ENCODE data around the gene PRRT3. TPM values are rescaled to one million over a fixed set of nuclear protein-coding genes. Genes with fewer than 3 reads are reported as not detected.

PRRT3 gene
- total and polyA plus RNA-seq, 9 of the 15 experiments (the other 6 are each of a cell fraction or from before 2014, with no cell fraction given): 0.06 to 1.9 (median 1.2) TPM

DNA sequence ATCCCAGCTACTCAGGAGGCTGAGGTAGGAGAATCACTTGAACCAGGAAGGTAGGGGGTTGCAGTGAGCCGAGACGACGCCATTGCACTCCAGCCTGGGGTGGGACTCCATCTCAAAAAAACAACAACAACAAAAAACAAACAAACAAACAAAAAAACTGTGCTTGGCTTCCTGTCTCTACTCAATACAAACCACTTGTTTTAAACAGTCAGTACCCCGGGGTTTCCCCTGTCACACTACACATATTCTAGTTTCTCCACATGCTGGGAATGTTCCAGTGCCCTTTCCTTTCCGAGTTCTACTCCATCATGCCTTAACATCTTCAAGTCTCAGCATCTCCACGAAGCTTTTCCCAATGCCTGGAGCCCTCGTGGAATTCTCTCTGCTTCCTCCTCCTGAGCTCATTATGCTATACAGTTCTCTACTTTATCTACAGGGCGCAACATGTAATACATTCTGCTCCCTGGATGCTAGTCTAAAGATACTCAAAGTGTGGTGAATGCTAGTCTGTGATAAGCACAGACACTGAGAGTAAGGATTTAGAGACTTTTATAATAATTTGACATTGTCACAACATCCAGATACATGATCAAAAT, 26.6 kb upstream of the PRRT3 start (continued):
- TF ChIP-seq RBBP5 (IDR thresholded peaks at IDR 0.05; ENCODE audit: borderline replicate concordance, insufficient read depth, low read length, poor library complexity, severe bottlenecking) (no peak), ZNF561 (CRISPR knock-in tag; conservative IDR thresholded peaks at IDR 0.05) (no peak), TRIM28 (IDR thresholded peaks at IDR 0.05) (peak; percentile 51), ZNF77 (CRISPR knock-in tag; IDR thresholded peaks at IDR 0.05) (no peak), SNRNP70 (optimal IDR thresholded peaks at IDR 0.05; ENCODE audit: low read depth, low read length) (no peak), HNRNPK (IDR thresholded peaks at IDR 0.05; ENCODE audit: low read depth, low read length, poor library complexity, severe bottlenecking) (no peak), SREBF2 (CRISPR knock-in tag; IDR thresholded peaks at IDR 0.05) (no peak), EGR1 (conservative IDR thresholded peaks at IDR 0.05) (no peak), TBP (optimal IDR thresholded peaks at IDR 0.05; ENCODE audit: low read depth, low read length) (peak; percentile 53), RBM14 (IDR thresholded peaks at IDR 0.05; ENCODE audit: borderline replicate concordance, insufficient read depth, low read depth, low read length) (no peak), CEBPG (CRISPR knock-in tag; IDR thresholded peaks at IDR 0.05) (no peak), CEBPG (tag; conservative IDR thresholded peaks at IDR 0.05 in 1 of 2, IDR thresholded peaks at IDR 0.05 in 1 of 2) (no peak), SMAD3 (CRISPR knock-in tag; conservative IDR thresholded peaks at IDR 0.05) (0 out of 2 replicates have a peak, but pooled peaks have one; percentile 35), NUFIP1 (IDR thresholded peaks at IDR 0.05; ENCODE audit: partially characterized antibody) (no peak), KDM5B (IDR thresholded peaks at IDR 0.05; ENCODE audit: insufficient replicate concordance, low read depth, low read length) (no peak), ZFP36 (IDR thresholded peaks at IDR 0.05; ENCODE audit: low read depth, low read length, partially characterized antibody) (no peak), HDGF (IDR thresholded peaks at IDR 0.05) (peak; percentile 23; the same call in 1 of the 2 replicates), KDM2B (CRISPR knock-in tag; IDR thresholded peaks at IDR 0.05) (0 out of 2 replicates have a peak, but pooled peaks have one; percentile 17), EP300 (IDR thresholded peaks at IDR 0.05; ENCODE audit: low read length) (peak; percentile 90; the same call in 1 of the 2 replicates)
- TF ChIP-seq, protein P1, sequence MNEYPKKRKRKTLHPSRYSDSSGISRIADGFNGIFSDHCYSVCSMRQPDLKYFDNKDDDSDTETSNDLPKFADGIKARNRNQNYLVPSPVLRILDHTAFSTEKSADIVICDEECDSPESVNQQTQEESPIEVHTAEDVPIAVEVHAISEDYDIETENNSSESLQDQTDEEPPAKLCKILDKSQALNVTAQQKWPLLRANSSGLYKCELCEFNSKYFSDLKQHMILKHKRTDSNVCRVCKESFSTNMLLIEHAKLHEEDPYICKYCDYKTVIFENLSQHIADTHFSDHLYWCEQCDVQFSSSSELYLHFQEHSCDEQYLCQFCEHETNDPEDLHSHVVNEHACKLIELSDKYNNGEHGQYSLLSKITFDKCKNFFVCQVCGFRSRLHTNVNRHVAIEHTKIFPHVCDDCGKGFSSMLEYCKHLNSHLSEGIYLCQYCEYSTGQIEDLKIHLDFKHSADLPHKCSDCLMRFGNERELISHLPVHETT (CRISPR knock-in tag; conservative IDR thresholded peaks at IDR 0.05 in 1 of 2, IDR thresholded peaks at IDR 0.05 in 1 of 2): no peak
- TF ChIP-seq, protein P2, sequence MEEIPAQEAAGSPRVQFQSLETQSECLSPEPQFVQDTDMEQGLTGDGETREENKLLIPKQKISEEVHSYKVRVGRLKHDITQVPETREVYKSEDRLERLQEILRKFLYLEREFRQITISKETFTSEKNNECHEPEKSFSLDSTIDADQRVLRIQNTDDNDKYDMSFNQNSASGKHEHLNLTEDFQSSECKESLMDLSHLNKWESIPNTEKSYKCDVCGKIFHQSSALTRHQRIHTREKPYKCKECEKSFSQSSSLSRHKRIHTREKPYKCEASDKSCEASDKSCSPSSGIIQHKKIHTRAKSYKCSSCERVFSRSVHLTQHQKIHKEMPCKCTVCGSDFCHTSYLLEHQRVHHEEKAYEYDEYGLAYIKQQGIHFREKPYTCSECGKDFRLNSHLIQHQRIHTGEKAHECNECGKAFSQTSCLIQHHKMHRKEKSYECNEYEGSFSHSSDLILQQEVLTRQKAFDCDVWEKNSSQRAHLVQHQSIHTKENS (CRISPR knock-in tag; IDR thresholded peaks at IDR 0.05): no peak
- TF ChIP-seq, protein P3, sequence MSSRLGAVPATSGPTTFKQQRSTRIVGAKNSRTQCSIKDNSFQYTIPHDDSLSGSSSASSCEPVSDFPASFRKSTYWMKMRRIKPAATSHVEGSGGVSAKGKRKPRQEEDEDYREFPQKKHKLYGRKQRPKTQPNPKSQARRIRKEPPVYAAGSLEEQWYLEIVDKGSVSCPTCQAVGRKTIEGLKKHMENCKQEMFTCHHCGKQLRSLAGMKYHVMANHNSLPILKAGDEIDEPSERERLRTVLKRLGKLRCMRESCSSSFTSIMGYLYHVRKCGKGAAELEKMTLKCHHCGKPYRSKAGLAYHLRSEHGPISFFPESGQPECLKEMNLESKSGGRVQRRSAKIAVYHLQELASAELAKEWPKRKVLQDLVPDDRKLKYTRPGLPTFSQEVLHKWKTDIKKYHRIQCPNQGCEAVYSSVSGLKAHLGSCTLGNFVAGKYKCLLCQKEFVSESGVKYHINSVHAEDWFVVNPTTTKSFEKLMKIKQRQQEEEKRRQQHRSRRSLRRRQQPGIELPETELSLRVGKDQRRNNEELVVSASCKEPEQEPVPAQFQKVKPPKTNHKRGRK (tag; IDR thresholded peaks at IDR 0.05): no peak
- TF ChIP-seq, protein P4, sequence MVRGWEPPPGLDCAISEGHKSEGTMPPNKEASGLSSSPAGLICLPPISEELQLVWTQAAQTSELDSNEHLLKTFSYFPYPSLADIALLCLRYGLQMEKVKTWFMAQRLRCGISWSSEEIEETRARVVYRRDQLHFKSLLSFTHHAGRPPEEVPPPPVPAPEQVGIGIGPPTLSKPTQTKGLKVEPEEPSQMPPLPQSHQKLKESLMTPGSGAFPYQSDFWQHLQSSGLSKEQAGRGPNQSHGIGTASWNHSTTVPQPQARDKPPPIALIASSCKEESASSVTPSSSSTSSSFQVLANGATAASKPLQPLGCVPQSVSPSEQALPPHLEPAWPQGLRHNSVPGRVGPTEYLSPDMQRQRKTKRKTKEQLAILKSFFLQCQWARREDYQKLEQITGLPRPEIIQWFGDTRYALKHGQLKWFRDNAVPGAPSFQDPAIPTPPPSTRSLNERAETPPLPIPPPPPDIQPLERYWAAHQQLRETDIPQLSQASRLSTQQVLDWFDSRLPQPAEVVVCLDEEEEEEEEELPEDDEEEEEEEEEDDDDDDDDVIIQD (CRISPR knock-in tag; IDR thresholded peaks at IDR 0.05): no peak

All from K562 (cell line).